C4-2B (cell line): ENCODE results near the gene GRM7.

Experiments
- H3K27ac ChIP-seq: fragments of 450-650 bp; 2 replicates; pipeline ENCODE4 v1.5.1; 2017
- ZFX ChIP-seq: fragments of 450-650 bp; IDR thresholded peaks from 2 replicates; pipeline ENCODE4 v1.6.1; 2017
- TF ChIP-seq, protein P1 (sequence below): fragments of 450-650 bp; conservative IDR thresholded peaks from 2 replicates; pipeline ENCODE4 v1.5.1; 2017; ENCODE audit warnings: mild to moderate bottlenecking

Gene GRM7

DNA sequence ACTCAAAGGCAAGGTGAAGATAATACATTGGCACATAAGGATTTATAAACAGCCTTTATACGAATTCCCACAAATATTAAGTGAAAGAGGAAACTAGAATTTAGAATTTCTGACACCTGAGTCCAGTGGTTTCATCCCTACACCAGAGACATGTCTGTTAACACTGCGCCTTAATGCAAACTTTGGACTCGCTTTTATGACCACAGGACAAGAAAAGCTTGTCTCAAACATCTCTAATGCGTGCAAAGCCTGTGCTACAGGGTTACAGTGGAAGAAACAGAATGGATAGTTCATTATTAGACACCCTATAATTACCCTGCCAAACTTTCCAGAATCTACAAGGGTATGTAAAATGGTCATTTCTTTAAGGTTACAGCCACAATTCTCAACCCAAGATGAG lies 802.9 kb downstream of the GRM7 start:
- TF ChIP-seq, protein P1, sequence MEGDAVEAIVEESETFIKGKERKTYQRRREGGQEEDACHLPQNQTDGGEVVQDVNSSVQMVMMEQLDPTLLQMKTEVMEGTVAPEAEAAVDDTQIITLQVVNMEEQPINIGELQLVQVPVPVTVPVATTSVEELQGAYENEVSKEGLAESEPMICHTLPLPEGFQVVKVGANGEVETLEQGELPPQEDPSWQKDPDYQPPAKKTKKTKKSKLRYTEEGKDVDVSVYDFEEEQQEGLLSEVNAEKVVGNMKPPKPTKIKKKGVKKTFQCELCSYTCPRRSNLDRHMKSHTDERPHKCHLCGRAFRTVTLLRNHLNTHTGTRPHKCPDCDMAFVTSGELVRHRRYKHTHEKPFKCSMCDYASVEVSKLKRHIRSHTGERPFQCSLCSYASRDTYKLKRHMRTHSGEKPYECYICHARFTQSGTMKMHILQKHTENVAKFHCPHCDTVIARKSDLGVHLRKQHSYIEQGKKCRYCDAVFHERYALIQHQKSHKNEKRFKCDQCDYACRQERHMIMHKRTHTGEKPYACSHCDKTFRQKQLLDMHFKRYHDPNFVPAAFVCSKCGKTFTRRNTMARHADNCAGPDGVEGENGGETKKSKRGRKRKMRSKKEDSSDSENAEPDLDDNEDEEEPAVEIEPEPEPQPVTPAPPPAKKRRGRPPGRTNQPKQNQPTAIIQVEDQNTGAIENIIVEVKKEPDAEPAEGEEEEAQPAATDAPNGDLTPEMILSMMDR: no peak
- no peak for TF ChIP-seq ZFX
- no peak overlapping the region for H3K27ac ChIP-seq

DNA sequence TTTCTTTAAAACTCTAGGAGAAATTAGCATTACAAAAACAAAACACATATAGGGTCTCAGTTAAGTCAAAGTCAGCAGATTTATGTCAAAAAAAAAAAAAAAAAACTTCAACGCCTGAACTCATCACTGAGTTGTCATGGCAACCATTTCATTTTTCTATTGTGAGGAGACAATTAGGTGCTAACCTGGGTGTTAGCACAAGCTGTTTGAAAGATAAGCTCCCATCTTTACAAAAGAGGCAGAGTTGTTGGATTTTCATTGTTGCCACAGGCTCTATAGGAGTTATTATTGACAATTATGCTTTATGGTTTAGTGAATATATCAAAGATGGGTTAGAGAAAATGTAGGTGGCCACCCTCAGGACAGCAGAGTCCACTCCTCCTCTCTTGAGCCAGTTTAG lies 806.9 kb downstream of the GRM7 start:
- H3K27ac ChIP-seq: no peak overlapping the region
- TF ChIP-seq, protein P1: no peak
- no peak for TF ChIP-seq ZFX

DNA sequence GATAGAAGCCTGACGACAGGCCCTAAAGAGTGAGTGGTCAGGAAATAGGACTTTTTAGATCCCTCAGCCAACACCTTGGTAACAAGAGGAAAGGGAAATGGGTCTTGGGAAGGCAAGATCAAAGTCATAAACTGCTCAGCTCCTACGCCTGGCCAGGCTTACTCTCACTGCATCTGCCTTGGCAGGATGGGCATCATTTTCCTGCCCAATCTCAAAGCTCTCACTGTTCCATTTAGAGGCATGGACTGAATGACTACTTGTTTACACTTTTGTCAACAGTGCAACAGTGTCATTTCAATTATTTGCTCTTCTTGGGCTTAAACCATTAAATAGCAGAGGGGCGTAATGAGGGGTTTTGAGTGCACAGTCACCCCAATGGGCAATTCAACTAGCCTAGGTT lies 808.7 kb downstream of the GRM7 start:
- no peak overlapping the region for H3K27ac ChIP-seq
- TF ChIP-seq ZFX: no peak
- TF ChIP-seq, protein P1: no peak

DNA sequence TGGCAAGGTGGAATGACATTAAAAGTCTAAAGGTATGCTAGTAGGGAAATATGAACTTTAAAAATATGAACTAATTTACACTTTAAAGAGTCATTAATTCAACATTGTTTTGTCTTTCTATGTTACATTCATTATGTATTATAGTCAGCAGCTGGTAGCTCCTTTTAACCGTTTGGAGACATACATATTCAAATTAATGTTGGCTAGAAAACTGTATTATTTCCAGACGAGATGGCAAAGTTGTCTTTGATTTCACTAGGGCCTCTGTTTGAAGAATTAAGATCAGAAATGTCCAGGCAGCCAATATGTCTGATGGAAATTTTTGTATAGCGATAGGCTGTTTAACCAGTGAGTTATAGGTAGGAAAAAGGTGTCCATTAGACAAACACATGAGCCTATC lies 817.6 kb downstream of the GRM7 start:
- H3K27ac ChIP-seq: no peak overlapping the region
- TF ChIP-seq, protein P1: no peak
- TF ChIP-seq ZFX: no peak

DNA sequence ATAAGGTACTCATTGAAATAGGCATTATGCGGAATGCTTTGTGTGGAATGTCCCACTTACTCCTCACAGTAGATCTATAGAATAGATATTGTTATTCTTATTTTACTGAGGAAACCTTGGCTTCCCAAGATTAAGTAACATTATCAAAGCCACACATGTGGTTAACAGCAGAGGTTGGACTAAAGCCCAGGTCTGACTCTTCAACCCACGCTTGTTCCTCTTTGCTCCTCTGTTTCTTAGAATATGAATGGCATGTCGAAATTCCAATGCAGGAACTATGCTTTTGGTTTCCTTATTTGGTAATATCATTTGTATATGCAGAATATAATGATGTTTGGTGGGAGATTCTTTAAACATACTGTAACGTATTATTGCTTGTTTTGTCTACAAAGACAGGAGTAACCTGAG lies 821.9 kb downstream of the GRM7 start:
- H3K27ac ChIP-seq: no peak overlapping the region

DNA sequence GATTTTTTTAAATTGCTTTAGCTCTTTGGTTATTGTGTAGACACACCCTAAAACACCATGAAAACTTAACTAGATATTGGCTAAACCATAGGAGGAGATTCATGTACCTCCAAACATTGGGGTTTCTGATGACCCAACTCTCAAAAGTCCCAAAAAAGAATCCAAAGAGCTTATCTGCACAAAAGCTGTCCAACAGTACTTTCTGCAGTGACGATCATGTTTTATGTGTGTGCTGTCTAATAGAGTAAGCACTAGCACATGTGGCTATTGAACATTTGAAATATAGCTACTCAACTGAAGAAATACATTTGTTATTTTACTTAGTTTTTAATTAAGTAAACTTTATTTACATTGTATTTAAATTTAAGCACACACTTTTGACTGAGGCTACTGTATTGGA lies 822.5 kb downstream of the GRM7 start:
- no peak overlapping the region for H3K27ac ChIP-seq
- TF ChIP-seq ZFX: no peak
- TF ChIP-seq, protein P1: no peak

More for the DNA sequence above, 821.9 kb downstream of the GRM7 start:
- TF ChIP-seq, protein P1: no peak
- no peak for TF ChIP-seq ZFX

DNA sequence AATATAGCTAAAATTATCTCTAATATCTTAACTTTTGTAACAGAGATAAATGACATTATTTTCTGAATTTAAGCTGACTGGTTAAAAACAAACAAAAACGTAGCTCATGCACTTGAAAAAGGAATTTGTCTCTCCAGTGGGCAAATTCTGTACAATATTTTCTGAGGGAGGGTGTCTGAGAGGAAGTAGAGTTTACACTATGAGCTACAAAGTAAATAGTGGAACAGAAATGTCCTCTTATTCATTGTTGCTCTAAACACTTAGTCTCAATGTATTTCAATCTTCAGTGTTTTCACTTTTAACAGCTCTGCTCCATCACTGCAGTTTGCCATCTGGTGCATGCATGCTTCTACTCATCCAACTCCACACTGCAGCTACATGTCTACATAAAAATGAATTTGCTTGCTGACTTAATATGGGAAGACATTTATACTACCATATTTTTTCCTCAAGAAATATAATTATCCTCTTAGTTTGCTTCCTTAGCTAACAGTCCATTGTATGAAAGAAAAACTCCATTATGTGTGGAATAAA lies 823.3 kb downstream of the GRM7 start:
- no peak overlapping the region for H3K27ac ChIP-seq
- TF ChIP-seq, protein P1: no peak
- no peak for TF ChIP-seq ZFX
